Ureter (tissue), 1 donor: ENCODE results near the gene EDARADD. TPM values are rescaled to one million over a fixed set of nuclear protein-coding genes. Genes with fewer than 3 reads are reported as not detected.

Experiments
- DNase-seq: peaks from one replicate; pipeline ENCODE4 v3.0.0-alpha.2; 2020; ENCODE audit warnings: low spot score
- total RNA-seq: library from RNA; stranded (reverse); gene quantifications from one replicate; pipeline ENCODE4 v1.2.4, GENCODE V29; 2023
- donor health status: DM: yes; HTN: yes; CAD: no.

EDARADD gene
- total RNA-seq, 1 donor from 2014 or later = 50.4 TPM

- DNase-seq = no peak
These were observed 120.8 kb downstream of the EDARADD start for GRCh38 chr1:236514703-236515442.

GRCh38 chr1:236515443-236515958 lies 121.4 kb downstream of the EDARADD start:
- DNase-seq = no peak

- no peak for DNase-seq
These were observed 123.0 kb downstream of the EDARADD start for GRCh38 chr1:236516929-236517704.

- DNase-seq = no peak
These were observed 124.2 kb downstream of the EDARADD start for GRCh38 chr1:236518322-236518721.

GRCh38 chr1:236520445-236521005 lies 126.4 kb downstream of the EDARADD start:
- no peak for DNase-seq

GRCh38 chr1:236522937-236523703 lies 129.0 kb downstream of the EDARADD start:
- peak; percentile 55 for DNase-seq

GRCh38 chr1:236523704-236524141 lies 129.6 kb downstream of the EDARADD start, which contains the start of gene LGALS8:
Gene LGALS8, plus strand, starts transcription at chr1:236523982. Its CDS starts 2,089 bp downstream, at chr1:236526071.
- peak; percentile 92 for DNase-seq

- peak; percentile 65 for DNase-seq
These were observed 130.2 kb downstream of the EDARADD start for GRCh38 chr1:236524142-236524894.

GRCh38 chr1:236524895-236525184 lies 130.8 kb downstream of the EDARADD start:
- no peak for DNase-seq

- no peak for DNase-seq
These were observed 132.0 kb downstream of the EDARADD start for GRCh38 chr1:236526079-236526478.

GRCh38 chr1:236530286-236530685 lies 136.2 kb downstream of the EDARADD start:
- no peak for DNase-seq

GRCh38 chr1:236530959-236531358 lies 136.9 kb downstream of the EDARADD start:
- no peak for DNase-seq

- DNase-seq = no peak
These were observed 138.8 kb downstream of the EDARADD start for GRCh38 chr1:236532850-236533249.

- no peak for DNase-seq
These were observed 140.1 kb downstream of the EDARADD start for GRCh38 chr1:236534151-236534651.

Other genes starting within 250 kb of the EDARADD start
- 11.8 TPM for gene ERO1B, start 112.3 kb upstream of the EDARADD start, total RNA-seq
- 94.2 TPM for gene LGALS8, start 129.7 kb downstream of the EDARADD start, total RNA-seq
- 56.3 TPM for gene HEATR1, start 210.2 kb downstream of the EDARADD start, total RNA-seq